Esophagus muscularis mucosa (tissue), 4 donors: ENCODE measurements around the gene ROBO1.

ENCODE experiments used
- CTCF ChIP-seq, 3 experiments: fragments of 200-600 bp in 2 of 3; fragments of 450-650 bp in 1 of 3; sonication (generic) in 2 of 3; IDR thresholded peaks; one replicate each; pipeline ENCODE4 v1.5.1; 2017 to 2019; ENCODE audit warnings: antibody characterized with exemption in 3 of 3, mild to moderate bottlenecking in 2 of 3, moderate library complexity in 1 of 3
- EP300 ChIP-seq: sonication (generic); formaldehyde crosslinking; IDR thresholded peaks from one replicate; pipeline ENCODE4 v1.6.1; 2017; ENCODE audit warnings: antibody characterized with exemption
- POLR2A ChIP-seq: fragments of 450-650 bp; IDR thresholded peaks from one replicate; pipeline ENCODE4 v1.6.1; 2017; ENCODE audit warnings: antibody characterized with exemption, moderate library complexity, mild to moderate bottlenecking, low read depth
- POLR2AphosphoS5 ChIP-seq, 2 donors: sonication (generic); formaldehyde crosslinking; IDR thresholded peaks; one replicate each; pipeline ENCODE4 v1.6.1; 2017; ENCODE audit warnings: antibody characterized with exemption in 2 of 2

GRCh38 chr3:79424811-79425210, 343.0 kb downstream of the ROBO1 start:
- TF ChIP-seq POLR2A = no peak
- TF ChIP-seq CTCF (IDR thresholded peaks at IDR 0.05) = no peak
- TF ChIP-seq EP300 = no peak
- TF ChIP-seq POLR2AphosphoS5 (IDR thresholded peaks at IDR 0.05) = no peak
